ENCODE data around the gene RALY. TPM values are rescaled to one million over a fixed set of nuclear protein-coding genes. Genes with fewer than 3 reads are reported as not detected.
A peak's percentile ranks its signal among the peaks of the same experiment; 100 is the strongest.

Gene RALY
- total RNA-seq, 1 donor from 2014 or later, result 132 TPM

DNA sequence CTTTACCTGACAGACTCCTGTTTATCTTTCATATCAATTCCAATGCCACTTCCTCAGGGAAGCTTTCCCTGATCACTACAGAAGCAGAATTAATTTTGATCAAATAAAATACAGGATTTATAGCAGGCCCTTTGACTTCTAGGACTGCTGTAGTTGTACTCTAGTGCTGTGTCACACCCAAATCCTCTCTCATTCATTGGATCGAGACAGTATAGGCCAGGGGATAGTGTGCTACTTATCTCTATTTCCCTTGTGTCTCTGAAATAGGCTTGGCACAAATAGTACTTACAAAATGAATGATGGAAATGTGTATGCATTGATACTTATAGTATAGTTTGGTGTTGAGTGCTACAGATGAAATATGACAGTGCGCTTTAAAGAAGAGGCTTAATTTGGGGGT is 19.8 kb downstream of the RALY start:
- no peak overlapping the region for H3K27ac Mint-ChIP-seq (ENCODE audit: unreplicated experiment)
- DNase-seq (ENCODE audit: extremely low spot score, unreplicated experiment), result no peak
- H3K27me3 Mint-ChIP-seq (ENCODE audit: unreplicated experiment), result no peaks in the 10 kb centered on the region
- no peaks in the 10 kb centered on the region for H3K9me3 Mint-ChIP-seq (ENCODE audit: unreplicated experiment)
- TF ChIP-seq, protein P1, sequence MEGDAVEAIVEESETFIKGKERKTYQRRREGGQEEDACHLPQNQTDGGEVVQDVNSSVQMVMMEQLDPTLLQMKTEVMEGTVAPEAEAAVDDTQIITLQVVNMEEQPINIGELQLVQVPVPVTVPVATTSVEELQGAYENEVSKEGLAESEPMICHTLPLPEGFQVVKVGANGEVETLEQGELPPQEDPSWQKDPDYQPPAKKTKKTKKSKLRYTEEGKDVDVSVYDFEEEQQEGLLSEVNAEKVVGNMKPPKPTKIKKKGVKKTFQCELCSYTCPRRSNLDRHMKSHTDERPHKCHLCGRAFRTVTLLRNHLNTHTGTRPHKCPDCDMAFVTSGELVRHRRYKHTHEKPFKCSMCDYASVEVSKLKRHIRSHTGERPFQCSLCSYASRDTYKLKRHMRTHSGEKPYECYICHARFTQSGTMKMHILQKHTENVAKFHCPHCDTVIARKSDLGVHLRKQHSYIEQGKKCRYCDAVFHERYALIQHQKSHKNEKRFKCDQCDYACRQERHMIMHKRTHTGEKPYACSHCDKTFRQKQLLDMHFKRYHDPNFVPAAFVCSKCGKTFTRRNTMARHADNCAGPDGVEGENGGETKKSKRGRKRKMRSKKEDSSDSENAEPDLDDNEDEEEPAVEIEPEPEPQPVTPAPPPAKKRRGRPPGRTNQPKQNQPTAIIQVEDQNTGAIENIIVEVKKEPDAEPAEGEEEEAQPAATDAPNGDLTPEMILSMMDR (IDR thresholded peaks at IDR 0.05), result no peak
- no peak overlapping the region for H3K4me3 Mint-ChIP-seq (ENCODE audit: unreplicated experiment)
- H3K36me3 Mint-ChIP-seq (ENCODE audit: unreplicated experiment), result no peaks in the 10 kb centered on the region
- peaks cover 60% of the 10 kb centered on the region for H3K4me1 Mint-ChIP-seq (ENCODE audit: unreplicated experiment)

DNA sequence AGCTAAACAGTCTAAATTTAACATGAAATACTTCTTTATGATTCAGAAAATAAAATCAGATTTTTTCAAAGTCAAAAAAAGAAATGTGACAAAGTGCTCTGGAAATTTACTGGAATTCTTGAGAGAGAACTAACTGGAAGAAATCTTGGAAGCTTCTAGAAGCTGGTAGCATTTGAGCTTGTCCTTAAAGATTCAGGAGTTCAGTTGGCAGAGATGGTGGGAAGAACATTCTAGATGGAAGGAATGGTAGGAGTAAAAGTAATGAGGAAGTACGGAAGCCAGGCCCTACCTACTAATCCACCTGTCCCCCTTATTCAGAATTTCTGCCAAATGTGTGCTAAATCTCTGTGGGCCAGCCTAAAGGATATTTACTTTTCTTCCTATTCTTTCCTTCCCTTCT is 21.2 kb downstream of the RALY start:
- no peak for DNase-seq (ENCODE audit: extremely low spot score, unreplicated experiment)
- Mint-ChIP-seq H3K27ac (ENCODE audit: unreplicated experiment) (peak overlapping the region; percentile 56), H3K4me3 (ENCODE audit: unreplicated experiment) (no peak overlapping the region), H3K9me3 (ENCODE audit: unreplicated experiment) (no peaks in the 10 kb centered on the region), H3K4me1 (ENCODE audit: unreplicated experiment) (peaks cover 53% of the 10 kb centered on the region), H3K27me3 (ENCODE audit: unreplicated experiment) (no peaks in the 10 kb centered on the region), H3K36me3 (ENCODE audit: unreplicated experiment) (no peaks in the 10 kb centered on the region)
- TF ChIP-seq, protein P1 (IDR thresholded peaks at IDR 0.05), result no peak

DNA sequence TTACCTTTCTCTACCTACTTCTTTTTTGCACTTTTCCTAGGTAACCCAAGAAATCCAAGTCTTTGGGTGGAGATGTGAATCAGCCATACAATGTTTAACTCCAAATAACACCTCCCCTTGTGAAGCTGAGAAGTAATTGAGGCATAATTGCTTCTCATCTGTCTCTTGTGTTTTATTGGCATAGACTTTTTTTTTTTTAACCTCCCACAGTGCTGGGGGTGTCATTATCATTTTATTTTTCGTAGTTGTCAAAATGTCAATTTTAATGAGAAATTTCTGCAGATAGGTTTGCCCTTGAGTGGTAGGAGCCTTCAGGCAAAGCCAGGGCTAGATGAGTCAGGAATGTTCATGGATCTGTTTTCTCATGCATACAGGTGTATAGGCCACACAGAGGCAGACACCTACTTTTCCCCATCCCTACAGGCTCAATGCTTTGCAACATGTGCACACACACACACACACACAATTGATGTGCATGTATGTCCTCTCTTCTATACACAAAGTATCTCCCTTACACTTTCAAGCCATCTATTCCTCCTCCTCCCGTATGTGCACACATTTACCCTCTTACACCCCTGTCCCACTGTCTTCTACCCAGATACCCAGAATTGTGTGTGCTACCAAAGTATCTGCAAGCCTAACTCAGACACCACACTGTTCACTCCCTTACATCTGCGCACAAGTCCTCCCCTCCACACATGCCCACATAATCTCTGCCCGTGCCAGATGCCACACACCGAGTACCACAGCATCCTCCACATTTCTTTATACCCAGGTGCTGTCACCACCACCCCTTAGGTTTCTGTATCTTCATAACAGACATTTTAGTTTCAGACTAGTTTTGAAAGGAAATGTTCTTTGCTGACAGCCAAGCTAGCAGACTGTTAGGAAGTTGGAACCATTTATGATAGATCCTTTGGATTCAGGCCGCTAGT is 22.0 kb downstream of the RALY start:
- Mint-ChIP-seq H3K9me3 (ENCODE audit: unreplicated experiment) (no peaks in the 10 kb centered on the region), H3K27ac (ENCODE audit: unreplicated experiment) (no peak overlapping the region), H3K4me1 (ENCODE audit: unreplicated experiment) (peaks cover 46% of the 10 kb centered on the region), H3K36me3 (ENCODE audit: unreplicated experiment) (no peaks in the 10 kb centered on the region), H3K27me3 (ENCODE audit: unreplicated experiment) (no peaks in the 10 kb centered on the region), H3K4me3 (ENCODE audit: unreplicated experiment) (no peak overlapping the region)
- no peak for DNase-seq (ENCODE audit: extremely low spot score, unreplicated experiment)
- TF ChIP-seq, protein P1 (IDR thresholded peaks at IDR 0.05), result no peak

DNA sequence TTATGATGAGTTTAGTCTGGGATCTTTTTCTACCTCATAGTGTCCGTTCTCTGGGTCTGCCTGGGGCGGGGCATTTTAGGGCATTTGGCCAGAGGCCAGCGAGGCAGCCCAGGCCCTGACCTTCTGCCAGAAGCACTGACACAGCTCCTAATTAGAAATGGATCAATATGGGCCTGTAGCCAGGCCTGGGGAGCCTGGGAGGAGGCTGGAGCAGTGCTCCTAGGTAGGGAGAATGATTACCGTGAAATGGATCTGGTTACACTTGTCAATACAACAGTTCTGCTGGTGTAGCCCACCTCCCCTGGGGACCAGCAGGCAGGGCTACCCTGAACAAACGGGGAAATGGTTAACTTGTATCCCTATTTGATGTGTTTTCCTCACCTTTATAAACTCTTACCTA is 23.0 kb downstream of the RALY start:
- Mint-ChIP-seq H3K4me1 (ENCODE audit: unreplicated experiment) (peaks cover 44% of the 10 kb centered on the region), H3K27me3 (ENCODE audit: unreplicated experiment) (no peaks in the 10 kb centered on the region), H3K36me3 (ENCODE audit: unreplicated experiment) (no peaks in the 10 kb centered on the region), H3K4me3 (ENCODE audit: unreplicated experiment) (no peak overlapping the region), H3K27ac (ENCODE audit: unreplicated experiment) (no peak overlapping the region), H3K9me3 (ENCODE audit: unreplicated experiment) (no peaks in the 10 kb centered on the region)
- TF ChIP-seq, protein P1 (IDR thresholded peaks at IDR 0.05), result no peak
- DNase-seq (ENCODE audit: extremely low spot score, unreplicated experiment), result no peak

DNA sequence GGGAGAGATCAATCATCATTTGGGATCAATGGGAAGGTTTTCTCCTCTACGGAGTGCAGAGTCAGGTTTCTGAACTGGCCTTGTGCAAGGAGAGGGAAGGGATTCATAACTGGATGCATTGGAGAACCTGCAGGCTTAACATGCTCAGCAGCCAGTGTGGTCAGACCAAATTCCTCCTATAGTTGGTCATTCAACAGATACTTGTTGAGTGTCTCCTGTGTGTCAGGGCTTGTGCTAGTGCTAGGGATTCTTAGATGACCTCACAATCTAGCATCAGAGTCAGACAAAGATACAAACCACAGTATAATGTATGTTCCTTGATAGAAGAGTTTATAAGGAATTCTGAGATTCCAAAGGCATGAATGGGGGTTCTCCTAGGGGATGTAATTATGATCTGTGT is 23.9 kb downstream of the RALY start:
- DNase-seq (ENCODE audit: extremely low spot score, unreplicated experiment), result no peak
- Mint-ChIP-seq H3K4me3 (ENCODE audit: unreplicated experiment) (no peak overlapping the region), H3K4me1 (ENCODE audit: unreplicated experiment) (peaks cover 41% of the 10 kb centered on the region), H3K27me3 (ENCODE audit: unreplicated experiment) (no peaks in the 10 kb centered on the region), H3K36me3 (ENCODE audit: unreplicated experiment) (no peaks in the 10 kb centered on the region), H3K27ac (ENCODE audit: unreplicated experiment) (peak overlapping the region; percentile 5), H3K9me3 (ENCODE audit: unreplicated experiment) (no peaks in the 10 kb centered on the region)
- TF ChIP-seq, protein P1 (IDR thresholded peaks at IDR 0.05), result no peak

Data from osteocyte (in vitro differentiated cells).